Stimulated activated CD8-positive, alpha-beta memory T cell treated with anti-CD3 and anti-CD28 coated beads, Interleukin-4, amount 100 ng/mL, for 48 hours (primary cell): Measurements from ENCODE around the gene SEZ6.

ENCODE experiments used
- DNase-seq: peaks from one replicate; pipeline ENCODE4 v3.0.0-alpha.2; 2020

The SEZ6 gene

DNA sequence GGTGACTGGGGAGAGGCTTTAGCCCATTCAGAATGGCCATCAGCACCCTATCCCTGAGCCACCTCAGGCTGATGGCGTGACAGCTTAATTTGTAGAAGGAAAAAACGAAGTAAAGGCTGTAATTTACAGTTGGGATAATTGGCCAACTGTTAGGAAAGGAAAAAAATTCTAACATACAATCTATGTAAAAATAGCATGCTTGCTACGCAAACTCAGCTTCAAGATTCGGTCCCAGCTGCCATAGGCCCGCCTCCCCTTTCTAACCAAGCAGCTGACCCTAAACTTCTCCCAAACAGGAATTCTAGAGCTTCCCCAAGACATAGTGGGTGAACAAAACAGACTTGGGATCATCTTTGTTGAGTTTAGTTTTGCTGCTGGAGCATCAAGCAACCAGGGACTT, 4.9 kb downstream of the SEZ6 start:
- DNase-seq = no peak

DNA sequence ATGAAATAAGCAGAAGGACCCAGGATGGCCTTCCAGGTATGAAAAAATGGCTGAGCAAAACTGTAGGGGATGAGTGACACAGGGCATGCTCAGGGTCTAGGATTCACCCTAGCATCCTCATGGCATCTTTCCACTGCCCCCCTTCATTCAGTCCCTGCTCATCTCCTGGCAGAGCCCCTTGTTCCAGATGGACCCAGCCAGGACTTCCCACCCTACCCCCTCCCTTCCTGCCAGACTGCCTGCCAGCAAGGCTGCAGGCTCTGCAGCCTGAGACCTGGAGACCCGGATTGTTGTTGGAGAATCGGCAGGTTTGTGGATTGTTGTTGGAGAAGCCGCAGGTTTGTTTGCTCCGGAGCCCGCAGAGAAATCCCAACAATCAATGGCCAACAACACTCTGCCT, 6.6 kb downstream of the SEZ6 start:
- no peak for DNase-seq

DNA sequence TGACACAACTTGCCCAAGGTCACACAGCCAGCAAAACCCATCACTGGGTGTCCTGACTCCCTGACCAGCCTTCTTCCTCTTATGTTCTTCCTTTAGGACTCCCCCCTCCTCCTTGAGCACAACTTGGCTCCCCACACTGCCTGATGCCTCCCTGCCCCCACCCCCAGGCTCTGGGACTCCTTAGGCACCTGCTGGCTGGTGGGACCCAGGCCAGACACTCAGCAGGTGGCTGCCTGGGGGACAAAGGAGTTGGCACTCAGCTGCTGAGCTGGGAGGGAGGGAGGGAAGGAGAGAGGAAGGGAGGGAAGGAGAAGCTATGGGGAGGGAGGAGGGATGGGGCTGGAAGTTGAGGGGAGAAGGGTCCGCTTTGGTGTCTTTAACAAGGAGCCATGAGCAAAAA, 8.0 kb downstream of the SEZ6 start:
- DNase-seq = no peak

DNA sequence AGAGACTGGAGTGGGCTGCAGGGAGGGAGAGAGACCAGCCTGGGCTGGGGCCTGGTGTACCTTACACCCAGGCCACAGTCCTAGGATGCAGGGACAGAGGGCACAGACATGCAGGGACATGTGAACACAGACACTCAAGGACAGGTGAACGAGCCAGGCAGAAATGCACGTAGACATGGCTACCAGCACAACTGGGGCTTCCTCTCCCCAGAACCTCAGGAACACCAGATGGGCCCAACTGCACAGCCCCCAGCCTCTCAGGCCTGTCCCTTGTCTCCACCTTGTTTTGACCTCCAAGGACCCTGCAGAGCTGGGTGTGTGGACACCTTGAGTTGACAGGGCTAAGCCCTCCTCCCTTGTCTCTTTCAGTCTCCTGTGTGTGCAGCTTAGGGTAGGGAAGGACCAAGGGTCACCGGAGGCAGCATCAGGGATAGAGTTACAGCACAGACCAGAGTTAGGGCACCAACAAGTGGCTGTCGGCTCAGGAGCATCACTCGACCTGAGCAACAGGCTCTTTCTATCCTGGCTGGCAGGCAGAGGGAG, 9.2 kb downstream of the SEZ6 start:
- no peak for DNase-seq

DNA sequence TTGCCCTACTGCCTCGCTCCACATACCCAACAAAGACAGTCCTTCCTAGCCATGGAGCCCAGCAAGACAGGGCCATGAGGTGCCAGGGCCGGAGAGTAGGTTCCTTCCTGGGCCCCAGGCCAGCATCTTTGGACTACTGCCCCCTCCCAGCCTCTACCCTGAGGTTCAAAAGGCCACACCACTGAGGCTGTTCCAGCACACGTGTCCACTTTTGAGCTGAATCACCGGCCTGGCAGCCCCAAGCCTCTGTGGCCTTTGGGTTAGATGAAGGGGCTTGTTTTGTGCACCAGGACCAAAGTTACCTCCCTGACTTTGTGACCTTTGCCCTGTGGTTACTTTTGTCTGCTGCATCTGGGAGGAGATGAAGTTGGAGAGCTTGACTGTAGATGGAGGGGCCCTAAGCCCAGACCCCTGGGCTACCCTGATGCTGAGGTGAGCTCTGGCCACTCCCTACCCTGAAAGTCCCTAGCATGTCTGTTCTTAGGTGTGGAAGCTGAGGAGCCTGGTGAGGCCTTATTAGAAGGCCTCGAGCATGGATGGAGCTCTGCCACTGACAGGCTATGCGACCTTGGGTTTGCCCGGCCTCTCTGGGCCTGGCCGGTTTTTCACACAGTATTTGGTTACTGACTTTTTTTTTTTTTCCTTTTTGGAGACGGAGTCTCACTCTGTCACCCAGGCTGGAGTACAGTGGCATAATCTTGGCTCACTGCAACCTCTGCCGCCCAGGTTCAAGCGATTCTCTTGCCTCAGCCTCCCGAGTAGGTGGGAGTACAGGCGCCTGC, 12.0 kb downstream of the SEZ6 start:
- no peak for DNase-seq

DNA sequence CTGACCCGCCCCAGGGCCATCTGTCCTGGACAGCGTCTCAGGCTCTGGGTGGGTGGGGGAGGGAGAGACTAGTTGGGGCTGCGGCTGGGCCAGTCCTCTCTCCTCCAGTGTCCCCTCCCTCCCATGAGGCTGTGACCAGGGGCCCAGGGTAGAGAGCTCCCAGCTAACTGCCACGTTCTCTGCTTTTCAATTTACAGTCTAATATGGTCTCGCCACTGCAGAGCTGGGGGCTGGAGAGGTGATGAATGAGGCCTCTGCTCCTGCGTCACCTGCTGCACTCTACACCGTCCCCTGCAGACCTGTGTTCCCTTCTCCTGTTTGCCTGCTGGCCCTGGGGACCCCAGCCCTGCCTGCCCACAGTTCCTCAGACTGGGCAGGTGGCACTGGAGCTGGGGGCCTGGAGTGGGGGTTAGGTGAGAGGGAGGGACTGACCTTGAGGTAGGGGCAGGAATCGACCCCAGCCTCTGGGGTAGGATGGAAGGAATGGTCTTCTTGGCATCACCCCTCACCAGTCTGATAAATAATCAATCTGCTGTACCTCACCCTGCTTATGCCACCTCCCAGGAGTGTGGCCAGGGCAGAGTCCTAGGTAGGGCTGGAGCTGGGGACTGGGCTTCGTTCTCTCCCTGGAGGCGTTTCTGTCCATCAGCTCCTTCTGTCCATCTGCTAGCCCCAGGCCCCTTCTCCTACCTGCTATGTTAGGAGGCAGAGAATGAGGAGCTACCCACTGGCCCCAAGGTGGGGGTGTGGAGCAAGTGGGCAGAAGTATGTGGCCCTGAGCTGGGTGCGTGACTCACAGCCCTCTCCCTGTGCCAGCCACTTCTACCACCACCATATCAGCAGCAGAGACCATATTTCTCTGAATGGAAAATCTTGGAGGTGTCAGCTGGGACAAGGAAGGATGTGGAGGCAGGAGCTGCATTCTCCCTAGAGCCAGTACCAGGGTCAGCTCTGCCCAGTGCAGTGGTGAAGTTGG, 12.9 kb downstream of the SEZ6 start:
- DNase-seq = no peak

DNA sequence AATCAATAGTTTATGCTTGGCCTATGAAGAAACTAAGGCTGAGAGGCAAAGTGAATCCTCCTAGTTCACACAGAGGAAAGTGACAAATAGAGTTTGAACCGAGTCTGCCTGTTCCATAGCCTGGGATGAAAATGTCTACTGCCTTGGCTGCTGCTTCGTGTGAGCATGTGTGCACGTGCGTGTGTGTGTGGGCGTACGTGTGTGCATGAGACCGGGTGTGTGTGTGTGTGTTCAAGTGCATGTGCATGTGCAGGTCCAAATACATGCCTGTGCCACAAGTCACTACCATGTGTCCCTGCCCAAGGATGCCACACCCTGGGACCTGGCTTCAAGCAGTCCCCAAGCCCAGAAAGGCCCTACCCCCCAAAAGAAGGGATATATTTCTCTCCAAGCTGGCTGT, 13.6 kb downstream of the SEZ6 start:
- DNase-seq = no peak

DNA sequence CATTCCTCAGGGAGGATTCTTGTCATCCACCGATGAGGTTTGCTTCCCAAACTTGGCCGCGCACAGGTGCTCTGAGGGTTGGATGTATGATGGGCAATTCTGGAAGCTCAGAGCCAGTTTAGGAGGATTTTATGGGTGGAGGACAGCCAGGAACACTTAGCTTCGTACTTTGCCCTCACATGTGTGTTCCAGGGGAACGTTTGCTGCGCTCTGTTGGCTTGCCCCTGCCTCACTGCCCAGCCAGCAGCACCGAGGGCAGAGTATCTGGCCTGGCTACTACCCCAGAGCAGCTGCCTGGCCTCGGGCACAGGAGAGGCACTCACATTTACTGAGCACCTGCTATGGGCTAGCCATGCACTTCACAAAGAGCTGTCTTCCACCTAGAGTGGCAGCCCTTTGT, 14.1 kb downstream of the SEZ6 start:
- DNase-seq = no peak

DNA sequence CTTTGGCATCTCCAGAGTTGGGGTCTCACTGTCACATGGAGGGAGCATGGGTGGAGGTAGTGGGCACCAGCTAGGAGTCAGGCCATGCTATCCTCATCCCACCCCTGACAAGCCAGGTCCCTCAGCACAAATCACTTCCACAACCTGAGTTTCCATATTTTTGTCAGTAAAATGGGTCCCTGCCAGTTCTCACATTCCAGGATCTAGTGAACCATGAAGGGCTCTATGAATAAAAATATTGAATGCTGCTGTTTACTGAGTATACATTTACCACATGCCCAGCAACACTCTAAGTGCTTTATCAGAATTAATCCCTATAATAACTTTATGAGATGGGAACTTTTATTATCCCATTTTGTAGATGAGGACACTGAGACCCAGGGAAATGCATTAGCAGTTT, 16.8 kb downstream of the SEZ6 start:
- no peak for DNase-seq

DNA sequence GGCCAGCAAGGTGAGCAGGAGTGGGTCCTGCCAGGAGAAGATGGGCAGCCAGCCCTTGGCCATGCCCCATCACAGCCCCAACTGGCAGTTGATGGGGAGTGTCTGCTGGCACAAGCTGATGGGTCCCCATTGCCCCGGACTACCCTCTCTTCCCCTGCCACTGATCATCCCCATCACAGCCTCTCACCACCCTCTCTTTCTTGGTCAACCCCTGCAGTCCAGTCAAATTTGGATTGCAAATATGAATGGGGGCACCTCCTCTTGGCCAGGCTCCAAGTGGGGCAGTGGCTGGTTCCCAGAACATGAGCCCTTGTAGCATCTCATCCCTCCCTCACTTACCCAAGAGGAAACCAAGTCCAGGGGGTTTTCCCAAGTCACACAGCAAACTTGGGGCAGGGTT, 17.4 kb downstream of the SEZ6 start:
- no peak for DNase-seq

DNA sequence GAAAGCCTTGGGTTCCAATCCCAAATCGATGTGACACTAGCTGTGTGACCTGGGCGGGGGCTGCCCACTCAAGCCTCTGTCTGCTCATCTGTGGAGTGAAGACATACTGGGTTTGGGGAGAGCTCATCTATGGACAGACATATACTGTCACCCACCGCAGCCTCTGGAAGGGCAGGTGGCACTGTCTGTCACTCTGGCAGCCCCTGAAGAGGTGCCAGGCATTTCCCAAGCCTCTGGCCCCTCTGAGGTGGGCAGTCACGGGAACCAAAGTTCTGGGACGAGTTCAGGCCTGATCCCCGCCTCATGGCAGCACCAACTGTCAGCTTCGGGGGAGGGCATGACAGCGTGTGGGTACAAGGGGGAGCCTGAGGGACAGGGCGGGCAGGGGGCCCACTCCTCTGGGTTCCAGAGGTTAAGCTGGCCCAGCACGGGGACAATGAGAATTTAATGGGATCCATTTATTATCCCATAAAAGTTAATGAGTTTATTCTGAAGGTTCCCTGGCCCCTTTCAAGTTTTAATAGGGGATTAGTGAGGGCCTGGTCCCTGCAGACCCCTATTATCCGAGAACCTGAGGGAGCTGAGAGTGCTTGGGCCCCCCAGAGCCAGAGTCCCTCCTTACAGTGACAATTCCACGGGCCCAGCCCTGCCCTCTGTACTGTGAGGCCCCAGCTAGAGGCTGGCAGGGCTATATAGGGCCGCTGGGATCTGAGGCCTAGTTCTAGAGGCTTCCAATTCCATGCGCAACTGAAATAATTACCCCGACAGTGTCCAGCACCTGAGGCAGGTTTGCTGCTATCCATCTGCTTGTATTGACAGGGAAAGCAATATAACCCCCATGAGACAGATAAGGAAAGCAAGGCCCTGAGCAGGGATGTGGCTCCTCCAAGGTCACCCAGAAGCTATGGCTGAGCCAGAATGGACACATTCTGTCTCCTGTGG, 18.8 kb downstream of the SEZ6 start:
- DNase-seq = no peak

DNA sequence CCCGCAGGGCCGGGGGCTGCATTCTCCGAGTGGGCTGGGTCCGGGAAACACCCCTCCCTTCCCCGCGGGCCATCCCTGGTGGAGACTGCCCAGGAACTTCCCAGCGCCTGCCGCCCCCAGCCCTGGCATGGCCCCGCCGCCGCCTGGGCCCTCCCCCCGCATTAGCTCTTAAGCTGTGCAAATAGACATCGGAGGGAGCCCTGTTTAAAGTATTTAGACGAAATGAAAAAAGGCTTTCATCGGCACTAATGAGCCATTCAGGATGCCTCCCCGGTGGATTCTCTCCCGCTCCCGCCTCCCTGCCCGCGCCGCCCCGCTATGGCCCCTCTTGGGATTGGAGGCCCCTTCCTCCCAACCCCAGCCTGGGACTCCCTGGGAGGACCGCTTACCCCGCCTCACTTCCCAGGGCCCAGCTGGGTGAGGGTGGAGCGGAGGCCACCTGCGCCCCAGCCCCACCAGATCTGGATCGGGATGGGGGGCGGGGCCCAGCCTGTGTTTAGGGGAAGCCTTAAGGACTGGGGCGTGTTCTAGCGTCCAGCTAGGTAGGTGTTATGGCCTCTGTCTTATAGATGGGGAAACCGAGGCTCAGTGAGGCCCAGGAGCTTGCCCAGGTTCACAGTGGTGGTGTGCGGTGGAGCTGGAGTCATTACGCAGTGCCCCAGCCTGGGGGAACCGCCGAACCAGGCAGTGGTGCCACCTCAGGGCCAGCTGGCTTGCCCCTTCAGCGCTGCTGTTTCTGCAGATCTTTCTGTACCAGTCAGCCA, 19.7 kb downstream of the SEZ6 start:
- no peak for DNase-seq

DNA sequence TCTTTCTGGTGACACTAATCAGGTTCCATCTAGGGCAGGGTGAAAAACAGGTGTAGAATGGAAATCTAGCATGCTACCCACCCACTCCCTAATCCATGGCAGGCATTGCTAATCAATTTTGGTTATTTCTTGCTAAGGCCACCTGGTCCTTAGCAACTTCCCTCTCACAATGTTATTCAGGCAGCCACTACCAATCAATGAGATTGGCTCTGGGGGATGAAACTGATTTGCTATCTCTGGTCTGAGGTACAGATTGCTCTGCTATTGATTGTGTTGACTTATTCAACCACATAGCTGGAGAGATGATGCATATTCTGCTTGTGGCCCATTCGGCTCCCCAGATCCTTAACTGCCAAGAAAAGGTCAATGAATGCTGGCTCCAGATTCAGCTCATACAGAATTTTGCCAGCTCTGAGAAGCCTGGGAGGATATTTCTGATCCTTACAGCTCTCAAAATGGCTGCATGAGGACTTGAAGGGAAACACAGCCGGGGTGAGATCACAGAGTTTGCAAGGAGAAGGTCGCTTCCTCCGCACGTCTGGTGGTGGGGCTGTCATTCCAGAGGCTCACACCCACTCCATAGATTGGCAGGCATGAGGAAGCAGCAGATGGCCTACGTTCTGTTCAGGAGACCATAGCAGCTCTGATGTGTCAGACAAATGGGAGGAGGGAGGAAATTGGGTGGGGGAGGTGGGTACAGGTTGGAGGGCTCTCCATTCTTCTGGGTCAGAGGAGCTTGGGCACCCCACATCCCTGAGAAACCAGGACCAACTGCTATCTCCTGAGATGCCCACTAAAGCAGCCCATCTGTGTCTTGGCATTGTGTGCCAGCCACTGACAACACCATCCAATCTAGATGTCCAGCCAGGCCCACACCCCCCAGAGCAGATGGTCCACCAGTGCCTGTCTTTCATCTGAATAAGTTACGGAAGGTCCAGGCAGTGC, 22.3 kb downstream of the SEZ6 start:
- DNase-seq = no peak

DNA sequence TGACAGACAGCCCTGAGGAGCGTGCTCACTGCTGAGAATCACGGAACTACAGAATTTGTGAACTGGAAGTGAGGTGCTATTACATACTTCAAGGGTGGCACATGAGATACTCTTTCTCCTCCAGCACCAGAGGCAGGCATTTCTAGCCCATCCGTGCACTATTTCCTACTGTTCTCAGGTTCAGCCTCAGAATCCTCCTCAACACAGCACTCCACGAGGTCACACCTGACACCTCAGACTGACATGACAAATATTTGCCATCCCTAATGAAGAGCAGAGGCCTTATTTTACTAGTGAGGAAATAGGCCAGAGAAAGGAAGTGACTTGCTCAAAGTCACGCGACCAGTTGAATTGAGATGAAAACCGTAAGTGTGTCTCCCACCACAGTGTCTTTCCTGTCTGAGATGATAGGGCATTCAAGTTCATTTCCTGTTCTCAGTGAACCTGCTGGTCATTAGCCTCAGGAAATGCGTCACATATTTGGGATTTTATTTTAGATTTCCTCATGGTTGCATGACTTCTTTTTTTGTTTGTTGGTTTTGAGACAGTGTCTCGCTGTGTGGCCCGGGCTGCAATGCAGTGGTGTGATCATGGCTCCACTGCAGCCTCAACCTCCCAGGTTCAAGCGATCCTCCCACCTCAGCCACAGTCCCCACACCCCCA, 23.6 kb downstream of the SEZ6 start:
- DNase-seq = peak; percentile 43

DNA sequence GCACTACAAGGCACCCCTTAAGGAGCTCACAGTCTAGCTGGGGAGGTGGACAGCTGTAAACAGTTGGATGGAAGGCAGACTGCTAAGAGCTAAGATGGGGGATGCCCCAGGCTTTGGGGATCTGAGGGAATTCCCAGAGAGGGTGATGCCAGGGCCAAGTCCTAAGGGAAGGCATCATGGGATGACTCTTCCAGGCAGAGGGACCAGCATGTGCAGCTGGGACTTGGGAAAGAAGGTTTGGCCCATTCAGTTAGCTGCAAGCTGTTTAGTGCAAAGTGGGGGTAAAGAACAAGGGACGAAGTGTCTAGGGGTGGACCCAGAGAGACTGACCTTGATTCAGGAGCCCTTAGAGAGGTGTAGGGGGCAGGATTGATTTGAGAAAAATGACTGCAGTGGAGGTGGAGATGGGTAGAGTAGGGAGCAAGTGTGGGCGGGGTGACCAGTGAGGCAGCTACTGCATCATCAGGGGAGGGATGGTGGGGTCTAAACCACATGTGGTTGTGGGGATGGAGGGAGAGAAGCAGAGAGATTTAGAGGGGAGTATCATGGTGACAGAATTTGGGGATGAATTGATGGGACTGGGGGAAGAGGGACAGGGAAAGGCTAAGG, 27.4 kb downstream of the SEZ6 start:
- DNase-seq = no peak

DNA sequence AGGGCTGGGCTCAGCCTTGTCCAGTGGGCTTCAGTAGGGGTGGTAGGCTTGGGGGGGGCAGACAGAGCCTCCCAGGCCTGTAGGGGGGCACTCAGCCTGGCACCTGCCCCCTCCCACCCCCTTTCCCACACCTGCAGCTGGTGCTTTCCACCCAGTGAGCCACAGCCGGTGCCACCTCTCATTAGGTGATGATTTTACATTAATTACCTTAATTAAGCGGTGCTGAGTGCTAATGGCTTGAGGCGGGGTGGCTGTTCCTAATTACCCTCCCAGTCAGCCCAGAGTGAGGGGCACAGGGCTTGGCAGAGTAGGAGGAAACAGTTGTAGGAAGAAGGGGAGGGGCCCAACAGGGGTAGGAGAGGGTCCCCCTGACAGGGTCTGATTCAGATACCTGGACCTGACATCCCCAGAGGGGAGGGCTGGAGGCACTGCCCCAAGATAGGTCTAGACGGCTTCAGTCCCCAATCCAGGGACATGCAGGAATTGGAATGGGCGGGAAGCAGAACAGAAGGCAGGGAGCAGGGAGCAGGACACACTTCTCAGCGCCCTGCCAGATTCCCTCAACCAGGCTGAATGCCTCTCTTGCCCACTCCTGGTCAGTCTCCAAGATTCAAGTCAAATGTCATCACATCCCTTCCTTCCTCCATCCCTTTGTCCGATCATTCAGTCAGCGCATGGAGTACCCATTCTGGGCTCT, 28.0 kb downstream of the SEZ6 start:
- DNase-seq = no peak

DNA sequence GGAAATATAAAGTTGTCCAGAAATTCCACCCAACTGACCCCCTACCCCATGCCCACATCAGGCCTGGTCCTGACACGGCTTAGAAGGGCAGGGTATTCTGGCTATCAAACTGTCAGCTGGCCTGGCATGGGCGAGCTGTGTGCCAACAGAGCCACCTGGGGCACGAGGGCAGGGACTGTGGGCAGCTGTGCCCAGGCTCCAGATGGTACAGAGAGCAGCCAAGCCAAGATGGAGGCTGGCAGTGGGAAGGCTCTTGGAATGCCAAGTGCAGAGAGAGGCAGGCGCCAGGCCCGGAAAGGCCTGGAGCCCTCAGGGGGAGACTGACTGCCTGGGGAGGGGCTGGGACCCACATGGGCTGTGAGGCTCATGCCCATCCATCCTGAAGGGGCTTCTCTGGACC, 30.2 kb downstream of the SEZ6 start:
- DNase-seq = no peak

DNA sequence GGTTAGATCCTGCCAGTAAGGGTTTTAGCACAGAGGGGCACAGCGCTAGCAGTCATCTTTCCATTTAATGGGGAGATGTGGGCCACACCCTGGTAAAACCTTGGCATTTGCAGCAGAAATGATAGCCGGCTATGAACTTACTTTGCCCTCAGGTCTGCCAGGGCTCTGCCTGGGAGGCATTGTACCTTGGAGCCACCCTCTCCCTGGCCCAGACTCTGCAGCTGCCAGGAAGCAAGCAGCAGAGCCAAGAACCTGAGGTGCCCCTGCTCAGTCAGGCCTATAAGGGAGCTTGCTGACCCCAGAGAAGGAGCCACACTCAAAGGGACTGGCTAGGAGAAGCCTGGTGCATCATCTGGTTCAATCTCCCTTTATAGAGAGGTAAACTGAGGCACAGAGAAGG, 30.8 kb downstream of the SEZ6 start:
- DNase-seq = no peak

DNA sequence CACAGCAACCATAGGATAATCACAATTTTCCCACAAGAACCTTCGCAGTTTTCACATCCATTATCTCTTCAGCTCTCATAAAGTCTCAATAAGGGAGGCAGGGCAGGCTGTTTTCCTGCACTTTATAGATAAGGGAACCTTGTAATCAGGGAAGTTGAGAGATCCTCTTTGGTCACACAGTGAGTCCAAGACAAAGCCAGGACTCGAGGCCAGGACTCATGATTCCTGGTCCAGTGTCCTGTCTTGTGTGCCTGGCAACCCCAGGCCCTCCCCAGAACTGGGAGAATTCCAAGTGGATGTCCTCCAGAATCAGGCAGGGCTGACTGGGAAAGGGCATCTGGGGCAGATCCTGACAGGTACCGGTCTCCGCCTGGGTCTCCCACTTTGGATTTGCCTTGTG, 31.4 kb downstream of the SEZ6 start:
- no peak for DNase-seq
